Right cardiac atrium (tissue), 5 donors: ENCODE results near the gene TMEM182. TPM values are rescaled to one million over a fixed set of nuclear protein-coding genes. Genes with fewer than 3 reads are reported as not detected.

ENCODE experiments used
- ATAC-seq, 2 donors: fragments of 200-7000 bp; cut with Tn5 transposase; one replicate each; pipeline versions ENCODE4 v1.8.0 to v1.9.1; 2020; ENCODE audit warnings: moderate library complexity in 2 of 2, mild to moderate bottlenecking in 1 of 2
- DNase-seq, 3 donors: peaks; one replicate each; pipeline ENCODE4 v3.0.0-alpha.2; 2020
- H3K27ac ChIP-seq: one replicate; pipeline ENCODE4 v1.5.1; 2013; ENCODE audit warnings: mild to moderate bottlenecking, low read length, control low read depth, moderate library complexity
- H3K27me3 ChIP-seq: one replicate; pipeline ENCODE4 v1.6.1; 2013; ENCODE audit not compliant: control insufficient read depth, insufficient read depth
- H3K4me1 ChIP-seq: one replicate; pipeline ENCODE4 v1.6.1; 2013; ENCODE audit warnings: low read length; ENCODE audit not compliant: control insufficient read depth, insufficient read depth
- H3K4me3 ChIP-seq: one replicate; pipeline ENCODE4 v1.5.1; 2013; ENCODE audit warnings: low read length, control low read depth
- H3K9me3 ChIP-seq: one replicate; pipeline ENCODE4 v1.6.1; 2013; ENCODE audit warnings: low read length; ENCODE audit not compliant: control insufficient read depth
- WGBS: extraction: QIAGEN DNeasy Blood & Tissue Kit; methylation state at CpG from one replicate; pipeline ENCODE4 v1.1.7; 2013; 5-methylcytosine and 5-hydroxymethylcytosine counted together
- intact Hi-C, 4 donors: fragments of 100-400 bp; cut with DNase I; formaldehyde crosslinking; loops; one replicate each; pipeline versions ENCODE4 v1.11.0 to v1.14.0; 2022 to 2023
- polyA plus RNA-seq: library from polyadenylated mRNA; stranded (reverse); fragments of 200-250 nt; gene quantifications from one replicate; pipeline ENCODE4 v1.2.3, GENCODE V29; 2013
- total RNA-seq, 4 donors: library from RNA; stranded (reverse); fragmentation: NEBNext Ultra II Directional; extraction: Animal tissue kit (Norgen Biotek cat#: 25700); gene quantifications; one replicate each; pipeline ENCODE4 v1.2.1, GENCODE V29; 2021
- donor health status: healthy with polysubstance abuse.
- donor health status: DM: no; HTN: yes; CAD: no.
- donor health status: DM: no; HTN: no; CAD: no.
- donor health status: DM: no; HTN: yes; CAD: no; lungs with severe emphysema.
- donor health status: DM: yes; HTN: yes; CAD: no.

The TMEM182 gene
- total and polyA plus RNA-seq, 5 donors, result 92.7 to 206 (median 163) TPM

DNA sequence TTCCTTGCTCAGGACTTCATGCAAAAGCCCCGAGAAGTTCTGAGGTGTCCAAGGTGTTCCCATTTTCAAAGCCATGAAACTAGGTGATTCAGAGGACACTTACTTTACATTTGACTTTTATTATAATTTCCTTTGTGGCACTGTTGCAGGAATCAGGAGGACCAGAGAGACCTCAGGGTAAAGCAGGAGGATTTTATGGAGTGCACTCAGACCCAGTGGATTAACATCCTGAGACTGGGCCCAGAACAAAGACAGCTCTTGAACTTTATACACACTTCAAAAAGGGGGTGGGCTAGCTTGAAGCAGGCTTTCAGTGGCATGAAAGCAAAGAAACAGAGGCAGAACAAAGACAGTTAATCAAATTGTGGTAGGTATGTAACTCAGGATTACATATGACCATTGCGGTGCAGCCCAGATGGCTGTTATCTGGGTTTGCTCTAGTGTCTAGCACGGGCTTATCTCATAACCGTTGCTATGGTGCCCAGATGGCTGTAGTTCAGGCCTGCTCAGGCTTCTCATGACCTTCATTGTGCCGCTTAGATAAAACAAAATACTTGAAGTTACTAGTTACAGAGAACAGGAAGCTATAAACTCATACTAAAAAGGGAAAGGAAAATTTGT is 39.4 kb downstream of the TMEM182 start:
- Histone ChIP-seq H3K9me3 (peaks cover 2% of the 10 kb centered on the region), H3K4me1 (peaks cover 7% of the 10 kb centered on the region), H3K4me3 (no peak overlapping the region), H3K27me3 (no peaks in the 10 kb centered on the region), H3K27ac (peak overlapping the region; percentile 81)
- intact Hi-C loops, result loop anchor here in 1 of 4 donors (10.0 kb wide), 1 partner anchor 46 kb away; no protein-coding TSS in a partner anchor
- DNase-seq (peak in 2 of 3 donors; percentile 60 to 78), ATAC-seq (peak; percentile 77 to 79)
- 41% methylated on average over 5 of the region's 5 CpGs for WGBS

DNA sequence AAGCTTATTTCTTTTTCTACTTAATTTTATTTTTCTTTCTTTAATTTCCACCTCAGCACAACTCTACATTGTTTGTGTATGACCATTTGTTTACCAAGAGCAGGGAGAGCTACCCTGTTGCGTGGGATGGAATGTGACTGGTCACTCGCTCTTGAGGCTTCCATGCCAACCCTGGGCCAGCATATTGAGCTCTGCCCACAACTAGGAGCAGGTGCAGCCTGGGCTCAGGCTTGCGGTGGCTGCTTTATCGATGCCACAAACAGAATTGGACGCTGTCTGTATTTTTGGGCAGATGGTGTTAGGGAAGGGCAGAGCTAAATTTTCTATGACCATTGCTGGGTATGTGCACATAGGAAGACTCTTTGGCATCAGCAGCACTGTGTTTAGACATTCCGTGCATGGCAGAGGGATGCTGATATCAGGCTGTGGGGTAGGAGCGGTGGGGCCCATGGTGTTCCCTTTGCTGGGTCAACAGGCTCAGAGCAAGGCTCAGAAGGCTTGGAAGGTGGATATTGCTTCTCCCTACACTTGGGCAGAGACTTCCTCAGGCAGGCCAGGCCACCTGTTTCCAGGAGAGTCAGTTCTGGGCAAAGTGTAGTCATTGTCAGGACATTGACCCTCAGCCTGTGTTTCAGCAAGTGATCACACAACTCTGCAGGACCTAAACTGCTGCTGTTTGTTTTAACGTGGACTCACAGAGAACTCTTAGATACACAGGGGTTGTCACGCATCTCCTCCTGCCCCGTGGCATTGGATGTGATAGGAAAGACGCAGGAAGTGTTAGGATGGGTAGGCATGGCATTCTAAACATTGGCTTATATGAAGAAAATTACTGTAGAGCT is 40.2 kb downstream of the TMEM182 start:
- peak overlapping the region; percentile 81 for H3K27ac ChIP-seq
- no peak overlapping the region for H3K4me3 ChIP-seq
- DNase-seq, result no peak
- WGBS, result 81% methylated on average over 11 of the region's 11 CpGs
- intact Hi-C loops, result loop anchor here in 1 of 4 donors (10.0 kb wide), 1 partner anchor 47 kb away; no protein-coding TSS in a partner anchor
- ATAC-seq, result peak; percentile 53
- H3K27me3 ChIP-seq, result no peaks in the 10 kb centered on the region
- peaks cover 7% of the 10 kb centered on the region for H3K4me1 ChIP-seq
- peaks cover 2% of the 10 kb centered on the region for H3K9me3 ChIP-seq

DNA sequence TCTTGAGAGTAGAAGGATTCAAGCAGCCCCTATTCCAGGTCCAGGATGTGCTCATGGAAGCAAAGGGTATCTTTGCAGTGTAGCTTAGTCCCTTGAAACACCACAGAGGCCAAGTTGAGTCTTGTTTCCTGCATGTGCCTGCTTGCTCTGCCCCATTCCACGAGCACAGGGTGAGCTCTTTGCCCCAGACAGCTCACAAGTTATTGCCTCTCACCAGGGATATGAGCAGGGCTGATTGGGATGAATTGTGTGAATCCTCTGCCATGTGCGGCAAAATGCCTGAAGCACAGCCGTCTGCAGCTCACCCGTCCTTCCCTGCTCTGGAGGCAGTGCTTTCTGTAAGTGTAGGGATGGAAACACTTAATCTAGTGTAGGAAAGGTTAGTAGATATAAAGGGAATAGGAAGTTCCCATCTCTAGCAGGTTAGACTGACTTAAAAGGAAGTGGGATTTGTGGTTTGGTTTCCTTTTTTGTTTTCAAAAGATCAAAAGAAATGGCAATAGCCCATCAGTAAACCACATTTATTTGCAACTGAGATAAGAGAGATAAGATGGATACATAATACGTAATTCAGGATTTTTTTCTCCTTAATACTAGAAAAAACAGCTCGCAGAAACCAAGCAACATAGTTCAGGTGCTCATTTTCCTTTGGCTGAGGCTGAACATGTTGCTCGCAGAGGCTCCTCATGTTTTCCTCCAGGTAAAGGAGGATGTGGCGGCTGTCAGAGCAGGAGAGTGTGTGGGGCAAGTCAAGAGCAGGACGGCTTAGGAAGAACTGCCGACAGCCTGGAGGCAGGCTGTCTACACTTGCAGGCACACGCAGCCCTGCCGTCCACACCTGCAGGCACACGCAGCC is 41.4 kb downstream of the TMEM182 start:
- 76% methylated on average over 13 of the region's 13 CpGs for WGBS
- ATAC-seq, result peak in 1 of 2 donors; percentile 7
- Histone ChIP-seq H3K9me3 (peaks cover 2% of the 10 kb centered on the region), H3K4me3 (no peak overlapping the region), H3K4me1 (peaks cover 7% of the 10 kb centered on the region), H3K27ac (peak overlapping the region; percentile 81), H3K27me3 (no peaks in the 10 kb centered on the region)
- DNase-seq, result no peak
- intact Hi-C loops, result loop anchor here in 1 of 4 donors (10.0 kb wide), 1 partner anchor 48 kb away; no protein-coding TSS in a partner anchor

GRCh38 chr2:102803897-102804217 is 42.0 kb downstream of the TMEM182 start:
- ATAC-seq (peak; percentile 52 to 56), DNase-seq (peak in 1 of 3 donors; percentile 48)
- Histone ChIP-seq H3K27me3 (no peaks in the 10 kb centered on the region), H3K4me1 (peaks cover 7% of the 10 kb centered on the region), H3K9me3 (peaks cover 2% of the 10 kb centered on the region), H3K4me3 (no peak overlapping the region), H3K27ac (peak overlapping the region; percentile 32)
- WGBS, result 70% methylated on average over 5 of the region's 5 CpGs
- intact Hi-C loops, result loop anchor here in 1 of 4 donors (10.0 kb wide), 1 partner anchor 49 kb away; no protein-coding TSS in a partner anchor

- ATAC-seq (peak; percentile 67 to 74), DNase-seq (peak; percentile 55 to 83 (median 76))
- no peaks in the 10 kb centered on the region for H3K27me3 ChIP-seq
- no peak overlapping the region for H3K4me3 ChIP-seq
- no peak overlapping the region for H3K27ac ChIP-seq
- intact Hi-C loops, result loop anchor here (2.0 to 10.0 kb wide), 4 partner anchors 44 to 54 kb away; partner anchors contain the start of gene TMEM182 (in 1 of the 4)
- peaks cover 2% of the 10 kb centered on the region for H3K9me3 ChIP-seq
- peaks cover 7% of the 10 kb centered on the region for H3K4me1 ChIP-seq
- WGBS, result 31% methylated on average over 9 of the region's 9 CpGs
These were observed 44.5 kb downstream of the TMEM182 start for GRCh38 chr2:102806250-102806837.

- Histone ChIP-seq H3K9me3 (no peaks in the 10 kb centered on the region), H3K27me3 (no peaks in the 10 kb centered on the region), H3K4me1 (no peaks in the 10 kb centered on the region), H3K4me3 (no peak overlapping the region), H3K27ac (peak overlapping the region; percentile 90)
- DNase-seq (no peak), ATAC-seq (peak; percentile 25 to 31)
- intact Hi-C loops, result loop anchor here in 3 of 4 donors (5.0 to 10.0 kb wide), 3 partner anchors 47 to 57 kb away; partner anchors contain the start of gene TMEM182 (in 1 of the 3)
- 60% methylated on average over 9 of the region's 9 CpGs for WGBS
These were observed 47.7 kb downstream of the TMEM182 start for GRCh38 chr2:102809291-102810189.

DNA sequence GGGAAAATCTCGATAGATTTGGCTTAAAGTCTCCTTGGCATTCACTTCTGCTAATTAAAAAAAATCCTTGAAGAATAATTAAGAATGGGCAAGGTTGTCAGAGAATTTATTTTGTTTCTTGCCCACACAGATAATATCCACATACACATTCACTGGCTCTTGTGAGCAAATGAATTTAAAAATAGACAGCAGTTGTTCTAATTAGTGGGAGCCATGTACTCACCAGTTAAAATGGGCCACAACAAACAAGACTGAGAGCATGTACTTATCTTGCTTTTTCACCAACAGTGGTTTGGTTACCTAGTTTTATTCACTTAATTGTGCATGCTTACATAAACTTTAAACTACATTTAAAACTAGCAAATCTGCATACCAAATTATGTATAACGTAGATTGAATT is 53.5 kb downstream of the TMEM182 start:
- H3K9me3 ChIP-seq, result no peaks in the 10 kb centered on the region
- H3K4me3 ChIP-seq, result no peak overlapping the region
- DNase-seq (no peak), ATAC-seq (no peak)
- intact Hi-C loops, result no loop called here
- no peaks in the 10 kb centered on the region for H3K27me3 ChIP-seq
- no peaks in the 10 kb centered on the region for H3K4me1 ChIP-seq
- WGBS, result 85% methylated on average over 2 of the region's 2 CpGs
- H3K27ac ChIP-seq, result no peak overlapping the region

DNA sequence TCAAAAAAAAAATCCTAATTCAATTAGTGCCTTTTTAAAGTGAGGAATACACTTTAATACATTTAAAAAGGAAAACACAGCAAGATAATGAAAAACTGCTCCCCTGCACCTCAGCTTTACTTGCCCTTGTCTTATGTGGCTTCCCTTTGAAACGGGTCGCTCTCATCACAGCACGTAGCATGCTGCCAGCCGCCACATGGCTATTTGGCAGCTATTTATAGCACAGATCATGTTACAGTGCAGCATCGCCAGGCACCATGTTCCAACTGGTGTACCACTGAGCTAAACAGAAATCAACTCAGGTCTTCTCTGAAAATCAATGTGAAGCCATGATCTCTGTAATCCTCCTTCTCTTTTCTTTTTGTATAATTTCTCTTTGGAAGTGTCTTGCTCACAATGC is 65.1 kb downstream of the TMEM182 start:
- no peaks in the 10 kb centered on the region for H3K27me3 ChIP-seq
- no peak overlapping the region for H3K4me3 ChIP-seq
- H3K27ac ChIP-seq, result peak overlapping the region; percentile 38
- ATAC-seq (peak; percentile 93 to 94), DNase-seq (peak; percentile 52 to 81 (median 77))
- intact Hi-C loops, result no loop called here
- no peaks in the 10 kb centered on the region for H3K9me3 ChIP-seq
- H3K4me1 ChIP-seq, result no peaks in the 10 kb centered on the region
- 9% methylated on average over 5 of the region's 5 CpGs for WGBS

DNA sequence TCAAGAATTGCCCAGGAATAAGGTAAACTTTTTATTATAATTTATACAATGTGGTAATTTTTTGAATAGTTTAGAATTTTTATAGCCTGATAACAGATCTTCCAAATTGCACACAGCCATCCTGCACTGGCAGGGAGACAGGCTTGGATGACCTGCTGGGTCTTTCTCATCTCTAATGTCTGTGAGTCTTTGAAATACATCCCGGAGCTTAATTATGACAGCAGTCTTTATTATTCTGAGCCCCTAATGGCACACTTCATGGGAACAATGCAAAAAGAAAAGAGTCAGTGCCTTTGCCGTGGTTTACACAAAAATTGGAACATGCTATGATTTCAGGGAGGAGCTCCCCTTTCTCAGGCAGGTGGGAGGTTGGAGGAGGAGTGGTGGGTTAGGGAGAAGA is 71.0 kb downstream of the TMEM182 start:
- Histone ChIP-seq H3K4me1 (no peaks in the 10 kb centered on the region), H3K4me3 (no peak overlapping the region), H3K27me3 (no peaks in the 10 kb centered on the region), H3K9me3 (no peaks in the 10 kb centered on the region), H3K27ac (no peak overlapping the region)
- 79% methylated on average over 2 of the region's 2 CpGs for WGBS
- DNase-seq, result no peak
- no peak for ATAC-seq
- intact Hi-C loops, result no loop called here
